Nephron progenitor cell (in vitro differentiated cells): ENCODE results near the gene PAPPA2.

ENCODE experiments used
- DNase-seq: peaks from one replicate; pipeline ENCODE4 v3.0.0; 2021
- H3K27ac Mint-ChIP-seq: 2 replicates; pipeline ENCODE4 v1.8.0; 2021; ENCODE audit warnings: mild to moderate bottlenecking, moderate library complexity, mixed read lengths
- H3K27me3 Mint-ChIP-seq: 2 replicates; pipeline ENCODE4 v1.8.0; 2021; ENCODE audit warnings: mild to moderate bottlenecking, low read depth, mixed read lengths; ENCODE audit not compliant: poor library complexity
- H3K36me3 Mint-ChIP-seq: 2 replicates; pipeline ENCODE4 v1.8.0; 2021; ENCODE audit warnings: low read depth, mixed read lengths
- H3K4me1 Mint-ChIP-seq: 2 replicates; pipeline ENCODE4 v1.8.0; 2021; ENCODE audit warnings: mixed read lengths
- H3K4me3 Mint-ChIP-seq: 2 replicates; pipeline ENCODE4 v1.8.0; 2021; ENCODE audit warnings: mild to moderate bottlenecking, moderate library complexity, mixed read lengths
- H3K9me3 Mint-ChIP-seq: 2 replicates; pipeline ENCODE4 v1.8.0; 2021; ENCODE audit warnings: mild to moderate bottlenecking, moderate library complexity, mixed read lengths
- TF ChIP-seq, protein P1 (sequence below): fragments of 200-600 bp; sonication (generic); IDR thresholded peaks from 2 replicates; pipeline ENCODE4 v1.5.0; 2021; ENCODE audit warnings: antibody characterized with exemption

Gene PAPPA2

DNA sequence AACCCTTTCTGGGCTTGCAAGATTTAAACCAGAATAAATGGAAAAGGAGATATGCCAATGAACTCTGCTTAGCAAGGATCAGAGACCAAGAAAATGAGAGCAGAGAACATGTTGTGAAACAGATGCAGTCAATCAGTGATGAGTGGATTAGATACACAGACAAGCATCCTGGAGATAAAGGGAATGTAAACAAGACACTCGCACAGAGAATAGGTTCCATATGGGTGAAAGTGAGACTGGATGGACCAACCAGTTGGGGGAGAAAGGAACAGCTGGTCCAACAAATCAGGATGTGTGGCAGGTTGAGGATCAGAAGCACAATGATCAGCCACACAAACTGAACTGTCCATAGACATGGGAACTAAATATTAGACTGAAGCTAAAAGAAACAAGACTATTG is 363.3 kb downstream of the PAPPA2 start:
- no peak for DNase-seq
- no peaks in the 10 kb centered on the region for H3K27me3 Mint-ChIP-seq
- H3K9me3 Mint-ChIP-seq = no peaks in the 10 kb centered on the region
- peaks cover 13% of the 10 kb centered on the region for H3K4me1 Mint-ChIP-seq
- no peak overlapping the region for H3K4me3 Mint-ChIP-seq
- no peak overlapping the region for H3K27ac Mint-ChIP-seq
- TF ChIP-seq, protein P1, sequence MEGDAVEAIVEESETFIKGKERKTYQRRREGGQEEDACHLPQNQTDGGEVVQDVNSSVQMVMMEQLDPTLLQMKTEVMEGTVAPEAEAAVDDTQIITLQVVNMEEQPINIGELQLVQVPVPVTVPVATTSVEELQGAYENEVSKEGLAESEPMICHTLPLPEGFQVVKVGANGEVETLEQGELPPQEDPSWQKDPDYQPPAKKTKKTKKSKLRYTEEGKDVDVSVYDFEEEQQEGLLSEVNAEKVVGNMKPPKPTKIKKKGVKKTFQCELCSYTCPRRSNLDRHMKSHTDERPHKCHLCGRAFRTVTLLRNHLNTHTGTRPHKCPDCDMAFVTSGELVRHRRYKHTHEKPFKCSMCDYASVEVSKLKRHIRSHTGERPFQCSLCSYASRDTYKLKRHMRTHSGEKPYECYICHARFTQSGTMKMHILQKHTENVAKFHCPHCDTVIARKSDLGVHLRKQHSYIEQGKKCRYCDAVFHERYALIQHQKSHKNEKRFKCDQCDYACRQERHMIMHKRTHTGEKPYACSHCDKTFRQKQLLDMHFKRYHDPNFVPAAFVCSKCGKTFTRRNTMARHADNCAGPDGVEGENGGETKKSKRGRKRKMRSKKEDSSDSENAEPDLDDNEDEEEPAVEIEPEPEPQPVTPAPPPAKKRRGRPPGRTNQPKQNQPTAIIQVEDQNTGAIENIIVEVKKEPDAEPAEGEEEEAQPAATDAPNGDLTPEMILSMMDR = no peak
- no peaks in the 10 kb centered on the region for H3K36me3 Mint-ChIP-seq

DNA sequence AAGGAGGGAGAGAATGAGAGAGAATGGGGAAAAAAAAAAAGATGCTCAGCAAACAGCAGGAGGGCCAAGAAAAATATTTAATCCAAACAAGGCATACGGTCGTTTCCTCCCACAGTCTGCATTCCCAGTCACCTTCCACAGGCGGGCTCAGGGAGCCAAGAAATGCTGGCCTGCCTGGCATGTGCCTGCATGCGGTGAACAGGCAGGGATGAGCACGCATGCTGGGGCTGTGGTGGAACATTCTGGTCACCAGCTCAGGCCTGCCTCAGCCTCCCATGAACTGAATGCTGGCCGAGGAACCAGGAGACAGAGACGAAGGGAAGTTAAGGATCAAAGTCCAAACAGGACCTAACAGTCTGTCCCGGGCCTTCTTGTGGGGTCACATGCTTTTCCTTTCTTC is 366.3 kb downstream of the PAPPA2 start:
- H3K27ac Mint-ChIP-seq = peak overlapping the region; percentile 23
- TF ChIP-seq, protein P1 = no peak

DNA sequence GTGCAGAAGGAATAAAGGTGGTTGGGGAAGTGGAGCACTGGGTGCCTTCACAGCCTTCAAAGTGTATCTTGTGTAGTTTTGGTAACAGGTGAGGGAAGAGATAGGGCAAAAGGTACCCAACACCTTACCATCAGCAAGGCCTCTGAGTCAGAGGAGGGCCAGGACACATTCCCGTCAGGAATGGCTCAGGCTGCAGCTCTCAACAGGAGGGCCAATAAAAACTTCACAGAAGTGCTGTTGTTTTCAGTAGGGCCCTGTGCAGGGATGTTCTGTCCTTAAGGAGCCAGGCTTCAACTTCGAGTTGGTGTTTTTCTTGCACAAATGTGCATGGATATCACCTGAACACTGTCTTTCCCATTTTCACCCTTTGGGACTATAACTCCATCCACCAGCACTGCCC is 368.2 kb downstream of the PAPPA2 start:
- Mint-ChIP-seq H3K36me3 (no peaks in the 10 kb centered on the region), H3K27me3 (no peaks in the 10 kb centered on the region), H3K4me1 (peaks cover 12% of the 10 kb centered on the region), H3K9me3 (no peaks in the 10 kb centered on the region), H3K27ac (no peak overlapping the region), H3K4me3 (no peak overlapping the region)
- TF ChIP-seq, protein P1 = no peak
- DNase-seq = no peak

More for the DNA sequence above, 366.3 kb downstream of the PAPPA2 start:
- Mint-ChIP-seq H3K36me3 (no peaks in the 10 kb centered on the region), H3K4me3 (no peak overlapping the region), H3K4me1 (peaks cover 13% of the 10 kb centered on the region), H3K27me3 (no peaks in the 10 kb centered on the region), H3K9me3 (no peaks in the 10 kb centered on the region)
- no peak for DNase-seq

DNA sequence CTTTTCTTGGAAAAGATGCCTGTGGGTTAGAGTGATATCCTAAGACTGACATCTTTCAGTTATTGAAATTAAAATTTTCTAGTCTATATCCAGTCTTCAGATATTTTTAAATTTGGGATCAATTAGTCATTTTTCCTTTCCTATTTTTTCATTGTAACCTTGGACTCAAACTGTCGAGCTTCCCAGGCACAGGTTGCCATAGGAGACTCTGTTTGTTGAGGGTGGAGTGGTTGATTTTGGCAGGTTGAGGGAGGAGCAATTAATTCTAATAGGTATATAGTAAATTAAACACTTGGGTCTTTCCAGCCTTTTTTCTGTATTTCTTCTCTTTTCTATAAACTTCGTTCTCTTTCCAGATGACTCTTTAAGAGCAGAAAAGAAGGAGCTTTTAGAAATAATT is 374.7 kb downstream of the PAPPA2 start:
- peaks cover 9% of the 10 kb centered on the region for H3K27me3 Mint-ChIP-seq
- no peak overlapping the region for H3K4me3 Mint-ChIP-seq
- no peak overlapping the region for H3K27ac Mint-ChIP-seq
- H3K4me1 Mint-ChIP-seq = peaks cover 10% of the 10 kb centered on the region
- DNase-seq = no peak
- H3K9me3 Mint-ChIP-seq = no peaks in the 10 kb centered on the region
- no peaks in the 10 kb centered on the region for H3K36me3 Mint-ChIP-seq
- TF ChIP-seq, protein P1 = no peak

DNA sequence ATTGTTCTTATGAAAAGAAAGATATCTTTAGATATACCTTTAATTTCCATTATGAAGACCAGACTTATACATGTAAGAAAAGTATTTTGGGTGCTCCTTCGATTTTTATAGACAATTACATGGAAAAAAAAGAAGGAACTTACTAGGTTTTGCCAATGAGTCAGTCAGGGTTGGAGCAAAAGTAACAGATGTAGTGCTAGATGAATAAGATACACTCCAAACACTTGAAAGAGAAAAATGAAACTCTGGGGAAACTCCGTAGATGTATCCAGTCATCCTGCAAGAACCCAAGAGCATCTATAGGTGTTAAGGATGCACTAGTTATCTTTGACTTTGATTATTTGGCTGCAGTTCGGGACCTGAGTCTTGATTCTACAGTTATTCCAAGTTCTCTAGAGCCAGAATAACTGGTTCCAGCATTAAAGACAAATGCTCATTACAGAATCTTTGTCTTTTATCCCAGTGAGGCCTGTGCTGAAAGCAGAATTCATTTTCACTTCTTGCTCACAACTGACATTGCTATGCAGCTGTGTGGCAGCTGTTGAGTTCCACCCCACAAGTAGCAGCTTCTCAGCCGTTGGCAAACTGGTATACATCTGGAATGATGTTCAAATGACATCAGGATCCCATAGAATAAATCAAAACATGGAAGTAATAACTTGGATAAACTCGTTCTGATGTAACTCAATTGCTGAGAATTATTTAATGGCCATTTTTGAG is 375.5 kb downstream of the PAPPA2 start:
- peaks cover 14% of the 10 kb centered on the region for H3K27me3 Mint-ChIP-seq
- no peaks in the 10 kb centered on the region for H3K36me3 Mint-ChIP-seq
- H3K27ac Mint-ChIP-seq = no peak overlapping the region
- TF ChIP-seq, protein P1 = no peak
- no peak for DNase-seq
- H3K4me1 Mint-ChIP-seq = peaks cover 10% of the 10 kb centered on the region
- no peak overlapping the region for H3K4me3 Mint-ChIP-seq
- H3K9me3 Mint-ChIP-seq = no peaks in the 10 kb centered on the region

DNA sequence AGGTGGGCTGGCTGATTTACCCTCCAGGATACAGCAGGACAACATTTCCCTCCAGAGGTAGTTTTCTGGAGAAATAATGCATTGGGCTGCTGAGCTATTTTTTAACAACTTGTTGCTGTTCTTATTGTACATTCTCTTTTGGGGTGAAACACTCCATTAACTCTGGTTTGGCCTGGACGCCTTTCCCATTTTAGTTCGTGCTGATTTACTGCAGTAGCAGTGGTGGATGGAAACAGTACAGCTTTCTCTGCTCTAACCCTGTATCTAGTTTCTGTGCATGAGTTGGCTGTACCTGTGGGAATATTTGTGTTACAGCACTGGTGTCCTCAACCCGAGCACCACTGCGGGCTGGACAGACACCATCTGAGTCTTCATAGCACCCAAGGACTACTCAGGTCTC is 376.2 kb downstream of the PAPPA2 start:
- peak overlapping the region; percentile 76 for H3K27ac Mint-ChIP-seq
- H3K36me3 Mint-ChIP-seq = no peaks in the 10 kb centered on the region
- TF ChIP-seq, protein P1 = no peak
- H3K4me1 Mint-ChIP-seq = peaks cover 10% of the 10 kb centered on the region
- H3K4me3 Mint-ChIP-seq = no peak overlapping the region
- H3K27me3 Mint-ChIP-seq = peaks cover 14% of the 10 kb centered on the region
- no peak for DNase-seq
- H3K9me3 Mint-ChIP-seq = no peaks in the 10 kb centered on the region
